ENCODE measurements around the gene SEC23B.

SEC23B gene

GRCh38 chr20:18543932-18544331 is 36.2 kb downstream of the SEC23B start:
- H3K4me1 Mint-ChIP-seq, result peaks cover 3% of the 10 kb centered on the region
- peaks cover 32% of the 10 kb centered on the region for H3K36me3 Mint-ChIP-seq
- H3K9me3 Mint-ChIP-seq, result no peaks in the 10 kb centered on the region
- no peak overlapping the region for H3K4me3 Mint-ChIP-seq
- no peaks in the 10 kb centered on the region for H3K27me3 Mint-ChIP-seq
- H3K27ac Mint-ChIP-seq, result no peak overlapping the region

GRCh38 chr20:18545566-18545965 is 37.8 kb downstream of the SEC23B start:
- Mint-ChIP-seq H3K27ac (no peak overlapping the region), H3K36me3 (peaks cover 29% of the 10 kb centered on the region)

GRCh38 chr20:18548465-18548864 is 40.7 kb downstream of the SEC23B start:
- no peaks in the 10 kb centered on the region for H3K4me1 Mint-ChIP-seq
- H3K27ac Mint-ChIP-seq, result no peak overlapping the region
- H3K9me3 Mint-ChIP-seq, result no peaks in the 10 kb centered on the region
- no peak overlapping the region for H3K4me3 Mint-ChIP-seq
- no peaks in the 10 kb centered on the region for H3K27me3 Mint-ChIP-seq
- H3K36me3 Mint-ChIP-seq, result peaks cover 19% of the 10 kb centered on the region

More at GRCh38 chr20:18545566-18545965, 37.8 kb downstream of the SEC23B start:
- Mint-ChIP-seq H3K4me1 (peaks cover 3% of the 10 kb centered on the region), H3K27me3 (no peaks in the 10 kb centered on the region), H3K4me3 (no peak overlapping the region), H3K9me3 (no peaks in the 10 kb centered on the region)

GRCh38 chr20:18553746-18554145 is 46.0 kb downstream of the SEC23B start:
- H3K4me3 Mint-ChIP-seq, result no peak overlapping the region
- H3K4me1 Mint-ChIP-seq, result no peaks in the 10 kb centered on the region
- no peak overlapping the region for H3K27ac Mint-ChIP-seq
- H3K36me3 Mint-ChIP-seq, result peaks cover 20% of the 10 kb centered on the region
- H3K9me3 Mint-ChIP-seq, result no peaks in the 10 kb centered on the region
- no peaks in the 10 kb centered on the region for H3K27me3 Mint-ChIP-seq

GRCh38 chr20:18566892-18567738 is 59.4 kb downstream of the SEC23B start, which contains the start of gene SMIM26:
SMIM26 (plus strand) TSS chr20:18567432; CDS start chr20:18567479, 47 bp downstream.
- peak within 1 kb of the TSS; percentile 93 for H3K4me3 Mint-ChIP-seq
- peaks cover 14% of the 10 kb centered on the region for H3K36me3 Mint-ChIP-seq

GRCh38 chr20:18567739-18568091 is 60.0 kb downstream of the SEC23B start:
- peak overlapping the region; percentile 93 for H3K4me3 Mint-ChIP-seq
- peak overlapping the region; percentile 99 for H3K27ac Mint-ChIP-seq
- peaks cover 22% of the 10 kb centered on the region for H3K4me1 Mint-ChIP-seq
- peaks cover 16% of the 10 kb centered on the region for H3K36me3 Mint-ChIP-seq
- no peaks in the 10 kb centered on the region for H3K9me3 Mint-ChIP-seq
- no peaks in the 10 kb centered on the region for H3K27me3 Mint-ChIP-seq

More at GRCh38 chr20:18566892-18567738, 59.4 kb downstream of the SEC23B start, which contains the start of gene SMIM26:
- Mint-ChIP-seq H3K27me3 (no peaks in the 10 kb centered on the region), H3K9me3 (no peaks in the 10 kb centered on the region), H3K4me1 (peaks cover 17% of the 10 kb centered on the region), H3K27ac (peak within 1 kb of the TSS; percentile 99)

GRCh38 chr20:18571009-18571408 is 63.3 kb downstream of the SEC23B start:
- peaks cover 22% of the 10 kb centered on the region for H3K4me1 Mint-ChIP-seq
- no peaks in the 10 kb centered on the region for H3K27me3 Mint-ChIP-seq
- H3K27ac Mint-ChIP-seq, result no peak overlapping the region
- no peak overlapping the region for H3K4me3 Mint-ChIP-seq
- H3K9me3 Mint-ChIP-seq, result no peaks in the 10 kb centered on the region
- H3K36me3 Mint-ChIP-seq, result peaks cover 13% of the 10 kb centered on the region

- Mint-ChIP-seq H3K27ac (peak overlapping the region; percentile 1), H3K4me1 (peaks cover 18% of the 10 kb centered on the region), H3K27me3 (no peaks in the 10 kb centered on the region), H3K36me3 (peaks cover 13% of the 10 kb centered on the region), H3K4me3 (no peak overlapping the region), H3K9me3 (no peaks in the 10 kb centered on the region)
Observed at GRCh38 chr20:18571578-18571977, 63.8 kb downstream of the SEC23B start.

GRCh38 chr20:18577942-18578341 is 70.2 kb downstream of the SEC23B start:
- Mint-ChIP-seq H3K4me3 (no peak overlapping the region), H3K9me3 (no peaks in the 10 kb centered on the region), H3K4me1 (peaks cover 5% of the 10 kb centered on the region), H3K27me3 (no peaks in the 10 kb centered on the region), H3K36me3 (no peaks in the 10 kb centered on the region), H3K27ac (no peak overlapping the region)

- Mint-ChIP-seq H3K36me3 (no peaks in the 10 kb centered on the region), H3K4me3 (peak overlapping the region; percentile 2), H3K27me3 (peaks cover under 1% of the 10 kb centered on the region), H3K4me1 (peaks cover 5% of the 10 kb centered on the region), H3K9me3 (no peaks in the 10 kb centered on the region), H3K27ac (no peak overlapping the region)
Observed at GRCh38 chr20:18578581-18578980, 70.8 kb downstream of the SEC23B start.

- H3K4me3 Mint-ChIP-seq, result no peak overlapping the region
- H3K4me1 Mint-ChIP-seq, result peaks cover 5% of the 10 kb centered on the region
- no peaks in the 10 kb centered on the region for H3K36me3 Mint-ChIP-seq
- H3K27me3 Mint-ChIP-seq, result peaks cover 6% of the 10 kb centered on the region
- no peak overlapping the region for H3K27ac Mint-ChIP-seq
- no peaks in the 10 kb centered on the region for H3K9me3 Mint-ChIP-seq
Observed at GRCh38 chr20:18580012-18580411, 72.3 kb downstream of the SEC23B start.

GRCh38 chr20:18585134-18585533 is 77.4 kb downstream of the SEC23B start:
- H3K27me3 Mint-ChIP-seq, result peaks cover 6% of the 10 kb centered on the region
- H3K9me3 Mint-ChIP-seq, result no peaks in the 10 kb centered on the region
- H3K27ac Mint-ChIP-seq, result no peak overlapping the region
- no peak overlapping the region for H3K4me3 Mint-ChIP-seq
- H3K4me1 Mint-ChIP-seq, result peaks cover 27% of the 10 kb centered on the region
- no peaks in the 10 kb centered on the region for H3K36me3 Mint-ChIP-seq

- no peaks in the 10 kb centered on the region for H3K36me3 Mint-ChIP-seq
- H3K9me3 Mint-ChIP-seq, result no peaks in the 10 kb centered on the region
- peaks cover 30% of the 10 kb centered on the region for H3K4me1 Mint-ChIP-seq
- peak within 1 kb of the TSS; percentile 94 for H3K4me3 Mint-ChIP-seq
- H3K27ac Mint-ChIP-seq, result peak within 1 kb of the TSS; percentile 84
- peaks cover 6% of the 10 kb centered on the region for H3K27me3 Mint-ChIP-seq
Observed at GRCh38 chr20:18587665-18588573, 80.2 kb downstream of the SEC23B start, which contains the start of gene DTD1. DTD1 (plus strand) TSS chr20:18588054; CDS start chr20:18588073, 19 bp downstream.

- Mint-ChIP-seq H3K4me1 (peaks cover 30% of the 10 kb centered on the region), H3K27me3 (peaks cover 5% of the 10 kb centered on the region), H3K4me3 (peak overlapping the region; percentile 94), H3K9me3 (no peaks in the 10 kb centered on the region), H3K27ac (peak overlapping the region; percentile 84), H3K36me3 (no peaks in the 10 kb centered on the region)
Observed at GRCh38 chr20:18588574-18588933, 80.8 kb downstream of the SEC23B start.

GRCh38 chr20:18589941-18590674 is 82.4 kb downstream of the SEC23B start:
- Mint-ChIP-seq H3K9me3 (no peaks in the 10 kb centered on the region), H3K27me3 (no peaks in the 10 kb centered on the region), H3K36me3 (no peaks in the 10 kb centered on the region), H3K27ac (no peak overlapping the region), H3K4me1 (peaks cover 30% of the 10 kb centered on the region), H3K4me3 (peak overlapping the region; percentile 94)

Data from activated naive CD4-positive, alpha-beta T cell treated with anti-CD3 and anti-CD28 coated beads, Interleukin-2, amount 50 U/mL, for 24 hours (primary cell).